DMS114 treated with DMSO at 0.1 percent for 48 hours (cell line): ENCODE results near the gene HOTAIR.

Experiments used
- DNase-seq: peaks from one replicate; lab custom pipeline; 2025; ENCODE audit not compliant: unreplicated experiment; lab: John Stamatoyannopoulos, UW

The HOTAIR gene

GRCh38 chr12:54000116-54001114 is 25.7 kb upstream of the HOTAIR start, which contains the start of gene HOXC9:
HOXC9 (plus strand) TSS chr12:54000161; CDS start chr12:54000189, 28 bp downstream.
- DNase-seq = no peak

GRCh38 chr12:53999559-54000115 is 24.9 kb upstream of the HOTAIR start:
- peak; percentile 81 for DNase-seq

- DNase-seq = no peak
These were observed 24.1 kb upstream of the HOTAIR start for GRCh38 chr12:53998900-53999236.

- DNase-seq = peak; percentile 36
These were observed 23.6 kb upstream of the HOTAIR start for GRCh38 chr12:53998110-53998899.

GRCh38 chr12:53997204-53998109 is 22.7 kb upstream of the HOTAIR start:
- peak; percentile 43 for DNase-seq

- DNase-seq = peak; percentile 58
These were observed 21.8 kb upstream of the HOTAIR start for GRCh38 chr12:53996240-53997203.

GRCh38 chr12:53995378-53996239 is 20.9 kb upstream of the HOTAIR start:
- peak; percentile 58 for DNase-seq

GRCh38 chr12:53995002-53995377 is 20.2 kb upstream of the HOTAIR start:
- no peak for DNase-seq

- no peak for DNase-seq
These were observed 19.7 kb upstream of the HOTAIR start for GRCh38 chr12:53994264-53995001.

GRCh38 chr12:53994009-53994263 is 19.2 kb upstream of the HOTAIR start:
- DNase-seq = no peak

- no peak for DNase-seq
These were observed 18.6 kb upstream of the HOTAIR start for GRCh38 chr12:53993162-53994008.

GRCh38 chr12:53992377-53992889 is 17.7 kb upstream of the HOTAIR start:
- DNase-seq = no peak

- DNase-seq = no peak
These were observed 16.3 kb upstream of the HOTAIR start for GRCh38 chr12:53991077-53991460.

- no peak for DNase-seq
These were observed 15.7 kb upstream of the HOTAIR start for GRCh38 chr12:53990311-53991076.

- peak; percentile 35 for DNase-seq
These were observed 14.7 kb upstream of the HOTAIR start for GRCh38 chr12:53989227-53990113.
